ENCODE measurements around the gene FRMD1. TPM values are rescaled to one million over a fixed set of nuclear protein-coding genes. Genes with fewer than 3 reads are reported as not detected.

FRMD1 gene
- total and polyA plus RNA-seq, 2 of the 8 experiments (the other 6 are each of a cell fraction or from before 2014, with no cell fraction given), result 0.36 TPM; not detected in 1

- no peaks in the 10 kb centered on the region for H3K36me3 ChIP-seq (ENCODE audit: control insufficient read depth in 2 of 4, insufficient read depth in 4 of 4, low read length in 3 of 4)
- H3K9ac ChIP-seq (replicated peaks in 1 of 4; ENCODE audit: extremely low read depth in 1 of 4, low read depth in 3 of 4, low read length in 3 of 4), result no peak overlapping the region
- peaks cover 6% of the 10 kb centered on the region; the same call in 1 of the 2 replicates for H3K23me2 ChIP-seq (ENCODE audit: low read depth, low read length)
- H3K14ac ChIP-seq (ENCODE audit: insufficient read length), result no peak overlapping the region
- H3K79me1 ChIP-seq (ENCODE audit: low read depth, low read length), result no peaks in the 10 kb centered on the region
- no peak overlapping the region for H2AK5ac ChIP-seq (ENCODE audit: low read depth, low read length)
- peaks cover 0 to 3% (median 2%) of the 10 kb centered on the region in 4 experiments; a peak in 4 of 7 replicates for H3K4me1 ChIP-seq (replicated peaks in 1 of 4; ENCODE audit: control insufficient read depth in 3 of 4, insufficient read depth in 4 of 4, low read length in 3 of 4)
- CTCF ChIA-PET (ENCODE audit: partially characterized antibody), result interaction anchor here (1.4 to 1.6 kb wide), 3 partner anchors 10 to 63 kb away, joined by 3 to 7 read pairs (median 7); no protein-coding TSS in a partner anchor
- whole genome bisulfite sequencing, 2 experiments (ENCODE audit: extremely low coverage in 1 of 2, insufficient coverage in 1 of 2, insufficient read length in 1 of 2, insufficient replicate concordance in 2 of 2, low coverage in 1 of 2, low lambda C conversion rate in 2 of 2, missing lambda C conversion rate in 1 of 2), result 73% methylated on average over 8 of the region's 8 CpGs; no CpG with 5 or more reads in 1 of the 2 experiments
- no peak overlapping the region for H3K23ac ChIP-seq (ENCODE audit: insufficient read length)
- POLR2A ChIA-PET (ENCODE audit: partially characterized antibody), result no interaction called here
- H3K27ac ChIP-seq (ENCODE audit: low read depth, low read length), result no peak overlapping the region
- H2BK20ac ChIP-seq (ENCODE audit: low read length), result no peak overlapping the region
- no peaks in the 10 kb centered on the region for H3K9me3 ChIP-seq (ENCODE audit: insufficient read depth in 2 of 2, low read depth in 1 of 2, low read length in 1 of 2)
- H3K18ac ChIP-seq (ENCODE audit: extremely low read depth, low read length), result no peak overlapping the region
- H4K91ac ChIP-seq (replicated peaks; ENCODE audit: insufficient read length, low read length), result no peak overlapping the region
- no peak overlapping the region for H2BK120ac ChIP-seq (replicated peaks; ENCODE audit: low read depth, low read length)
- DNase-seq (ENCODE audit: low read depth in 1 of 2, low spot score in 2 of 2) (no peak), FAIRE-seq (no peak)
- no peak overlapping the region for H3K4me3 ChIP-seq (ENCODE audit: extremely low read depth in 1 of 4, insufficient read depth in 2 of 4, low read depth in 3 of 4, low read length in 4 of 4)
- H3K4ac ChIP-seq (replicated peaks; ENCODE audit: insufficient read length, low read depth, low read length), result no peak overlapping the region
- no peak overlapping the region for H3K56ac ChIP-seq (replicated peaks; ENCODE audit: insufficient read length, low read depth, low read length)
- H2AFZ ChIP-seq (ENCODE audit: low read length), result no peak overlapping the region
- H3K27me3 ChIP-seq (replicated peaks in 1 of 4; ENCODE audit: control insufficient read depth in 3 of 4, extremely low read depth in 1 of 4, insufficient read depth in 3 of 4, low read length in 3 of 4), result no peaks in the 10 kb centered on the region
- H4K8ac ChIP-seq (ENCODE audit: extremely low read depth, insufficient read depth, low read length), result no peak overlapping the region
- no peak overlapping the region for H3K4me2 ChIP-seq (ENCODE audit: insufficient read depth in 1 of 2, low read depth in 2 of 2, low read length in 2 of 2)
- no peak overlapping the region for H2BK15ac ChIP-seq (ENCODE audit: low read length)
- no peaks in the 10 kb centered on the region for H3K79me2 ChIP-seq (ENCODE audit: control insufficient read depth in 1 of 2, insufficient read depth in 2 of 2, low read length in 2 of 2)
- no peak overlapping the region for H4K5ac ChIP-seq (ENCODE audit: insufficient read length, low read depth, low read length)
- H2BK5ac ChIP-seq (ENCODE audit: low read depth, low read length), result no peak overlapping the region
- H4K20me1 ChIP-seq (replicated peaks in 1 of 2; ENCODE audit: control insufficient read depth in 1 of 2, insufficient read depth in 2 of 2, low read length in 2 of 2), result peaks cover 0 to 3% of the 10 kb centered on the region in 2 experiments
- no peak overlapping the region for H2BK12ac ChIP-seq (ENCODE audit: low read depth, low read length)
- no peak for TF ChIP-seq CREB1 (IDR thresholded peaks at IDR 0.05)
- TF ChIP-seq RFX5 (IDR thresholded peaks at IDR 0.05; ENCODE audit: borderline replicate concordance, low read depth, low read length), result no peak
- TF ChIP-seq RBBP5 (IDR thresholded peaks at IDR 0.05; ENCODE audit: borderline replicate concordance, low read depth, low read length), result no peak
- no peak for TF ChIP-seq SIRT6 (IDR thresholded peaks at IDR 0.05; ENCODE audit: low read length)
- no peak for TF ChIP-seq YY1 (IDR thresholded peaks at IDR 0.05; ENCODE audit: low read depth, low read length)
- no peak for TF ChIP-seq HDAC2 (IDR thresholded peaks at IDR 0.05; ENCODE audit: borderline replicate concordance in 1 of 2, low read depth in 2 of 2, low read length in 2 of 2)
These were observed 44.3 kb upstream of the FRMD1 start for GRCh38 chr6:168123165-168123911.
